ENCODE measurements around the gene NBAS.

NBAS gene

DNA sequence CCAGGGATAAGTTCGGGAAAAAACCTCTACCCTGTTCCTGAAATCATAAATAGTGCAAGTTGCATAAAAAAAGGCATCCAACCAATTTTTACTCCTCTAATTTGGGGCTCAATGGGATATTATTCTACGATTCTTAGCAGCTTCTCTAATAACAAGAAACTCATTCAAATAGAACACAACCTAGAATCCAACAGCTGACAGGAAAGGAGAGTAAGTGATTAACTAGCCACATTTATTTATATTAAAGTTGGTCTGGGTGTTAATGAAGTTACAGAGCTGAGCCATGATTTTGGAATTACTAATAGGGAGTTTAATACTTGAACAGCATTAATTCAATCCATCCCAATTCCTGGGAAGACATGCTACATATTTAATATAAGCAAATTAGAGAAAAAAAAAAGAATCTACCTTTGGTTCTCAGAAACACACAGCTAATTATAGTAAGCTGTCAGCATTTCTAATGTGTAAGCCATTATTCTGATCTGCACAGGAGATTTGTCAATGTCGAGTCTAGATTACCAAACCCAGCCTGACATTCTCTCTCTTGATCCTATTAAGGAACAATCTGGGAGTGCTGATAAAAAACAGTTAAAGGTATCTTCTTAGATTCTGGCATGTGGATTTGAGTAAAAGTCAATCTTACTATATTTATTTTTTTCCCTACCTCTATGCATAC lies 267.7 kb downstream of the NBAS start:
- H3K9ac ChIP-seq (ENCODE audit: low read length): no peak overlapping the region
- H3K36me3 ChIP-seq (replicated peaks; ENCODE audit: low read depth, low read length): peaks cover 8% of the 10 kb centered on the region
- no peak overlapping the region for H3K27ac ChIP-seq (ENCODE audit: low read length)
- H3K79me2 ChIP-seq (ENCODE audit: low read length): no peaks in the 10 kb centered on the region
- no peak overlapping the region for H2AFZ ChIP-seq (ENCODE audit: low read depth, low read length)
- H3K9me3 ChIP-seq (ENCODE audit: insufficient read depth, low read length): no peaks in the 10 kb centered on the region
- H3K4me1 ChIP-seq (ENCODE audit: low read length): no peaks in the 10 kb centered on the region
- no peaks in the 10 kb centered on the region for H3K27me3 ChIP-seq (ENCODE audit: low read depth, low read length)
- no peaks in the 10 kb centered on the region for H4K20me1 ChIP-seq (ENCODE audit: insufficient read depth, low read length)
- no peak for TF ChIP-seq EZH2phosphoT487 (IDR thresholded peaks at IDR 0.05; ENCODE audit: low read depth)
- TF ChIP-seq, protein P1, sequence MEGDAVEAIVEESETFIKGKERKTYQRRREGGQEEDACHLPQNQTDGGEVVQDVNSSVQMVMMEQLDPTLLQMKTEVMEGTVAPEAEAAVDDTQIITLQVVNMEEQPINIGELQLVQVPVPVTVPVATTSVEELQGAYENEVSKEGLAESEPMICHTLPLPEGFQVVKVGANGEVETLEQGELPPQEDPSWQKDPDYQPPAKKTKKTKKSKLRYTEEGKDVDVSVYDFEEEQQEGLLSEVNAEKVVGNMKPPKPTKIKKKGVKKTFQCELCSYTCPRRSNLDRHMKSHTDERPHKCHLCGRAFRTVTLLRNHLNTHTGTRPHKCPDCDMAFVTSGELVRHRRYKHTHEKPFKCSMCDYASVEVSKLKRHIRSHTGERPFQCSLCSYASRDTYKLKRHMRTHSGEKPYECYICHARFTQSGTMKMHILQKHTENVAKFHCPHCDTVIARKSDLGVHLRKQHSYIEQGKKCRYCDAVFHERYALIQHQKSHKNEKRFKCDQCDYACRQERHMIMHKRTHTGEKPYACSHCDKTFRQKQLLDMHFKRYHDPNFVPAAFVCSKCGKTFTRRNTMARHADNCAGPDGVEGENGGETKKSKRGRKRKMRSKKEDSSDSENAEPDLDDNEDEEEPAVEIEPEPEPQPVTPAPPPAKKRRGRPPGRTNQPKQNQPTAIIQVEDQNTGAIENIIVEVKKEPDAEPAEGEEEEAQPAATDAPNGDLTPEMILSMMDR (IDR thresholded peaks at IDR 0.05; ENCODE audit: low read depth, low read length): no peak
- H3K4me3 ChIP-seq (ENCODE audit: low read length): no peak overlapping the region
- no peak overlapping the region for H3K4me2 ChIP-seq (ENCODE audit: low read length)

DNA sequence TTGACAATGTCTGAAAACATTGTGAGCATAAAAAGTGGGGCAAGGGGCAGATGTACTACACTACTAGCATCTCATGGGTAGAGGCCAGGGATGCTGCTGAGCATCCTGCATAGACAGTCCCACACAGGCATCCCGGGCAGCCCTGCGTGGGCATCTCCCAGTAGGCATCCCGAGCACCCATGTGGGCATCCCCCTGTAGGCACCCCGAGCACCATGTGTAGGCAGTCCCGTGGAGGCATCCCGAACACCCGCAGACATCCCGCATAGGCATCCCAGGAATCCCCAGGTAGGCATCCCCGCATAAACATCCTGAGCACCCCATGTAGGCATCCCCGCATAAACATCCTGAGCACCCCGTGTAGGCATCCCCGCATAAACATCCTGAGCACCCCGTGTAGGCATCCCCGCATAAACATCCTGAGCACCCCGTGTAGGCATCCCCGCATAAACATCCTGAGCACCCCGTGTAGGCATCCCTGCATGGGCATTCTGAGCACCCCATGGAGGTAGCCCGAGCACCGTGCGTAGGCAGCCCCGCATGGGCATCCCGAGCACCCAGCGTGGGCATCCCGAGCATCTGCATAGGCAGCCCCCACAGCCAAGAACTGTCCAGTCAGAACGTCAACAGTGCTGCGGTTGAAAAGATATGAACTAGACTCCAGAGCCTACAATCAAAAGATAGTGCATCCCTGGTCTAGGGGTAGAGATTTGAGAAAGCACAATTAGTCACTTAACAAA lies 273.5 kb downstream of the NBAS start:
- no peaks in the 10 kb centered on the region for H3K9me3 ChIP-seq (ENCODE audit: insufficient read depth, low read length)
- no peaks in the 10 kb centered on the region for H3K27me3 ChIP-seq (ENCODE audit: low read depth, low read length)
- TF ChIP-seq EZH2phosphoT487 (IDR thresholded peaks at IDR 0.05; ENCODE audit: low read depth): no peak
- TF ChIP-seq, protein P1 (IDR thresholded peaks at IDR 0.05; ENCODE audit: low read depth, low read length): no peak
- H3K36me3 ChIP-seq (replicated peaks; ENCODE audit: low read depth, low read length): peaks cover 12% of the 10 kb centered on the region
- no peaks in the 10 kb centered on the region for H4K20me1 ChIP-seq (ENCODE audit: insufficient read depth, low read length)
- no peaks in the 10 kb centered on the region for H3K79me2 ChIP-seq (ENCODE audit: low read length)
- H3K4me1 ChIP-seq (ENCODE audit: low read length): no peaks in the 10 kb centered on the region
- H3K9ac ChIP-seq (ENCODE audit: low read length): no peak overlapping the region
- H2AFZ ChIP-seq (ENCODE audit: low read depth, low read length): no peak overlapping the region
- H3K4me2 ChIP-seq (ENCODE audit: low read length): no peak overlapping the region
- no peak overlapping the region for H3K4me3 ChIP-seq (ENCODE audit: low read length)
- H3K27ac ChIP-seq (ENCODE audit: low read length): no peak overlapping the region

DNA sequence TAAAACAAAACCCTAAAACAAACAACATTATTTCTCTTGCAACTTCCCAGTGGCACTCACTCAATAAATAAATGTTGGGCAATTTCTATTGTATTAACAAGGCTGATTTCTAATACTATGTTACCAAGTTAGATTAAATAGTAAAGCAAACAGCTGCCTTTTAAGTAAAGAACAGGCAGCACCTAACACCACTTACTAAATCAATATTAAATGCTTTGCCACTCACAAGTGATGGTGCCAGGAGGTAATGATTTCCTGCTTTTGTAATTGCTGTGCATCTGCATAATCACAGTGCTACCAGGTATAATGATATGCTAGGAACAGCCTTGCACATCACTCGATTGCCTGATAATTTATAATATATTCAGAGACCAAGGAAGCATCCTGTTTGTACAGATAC lies 276.5 kb downstream of the NBAS start:
- Histone ChIP-seq H4K20me1 (ENCODE audit: insufficient read depth, low read length) (no peaks in the 10 kb centered on the region), H3K27me3 (ENCODE audit: low read depth, low read length) (no peaks in the 10 kb centered on the region)

DNA sequence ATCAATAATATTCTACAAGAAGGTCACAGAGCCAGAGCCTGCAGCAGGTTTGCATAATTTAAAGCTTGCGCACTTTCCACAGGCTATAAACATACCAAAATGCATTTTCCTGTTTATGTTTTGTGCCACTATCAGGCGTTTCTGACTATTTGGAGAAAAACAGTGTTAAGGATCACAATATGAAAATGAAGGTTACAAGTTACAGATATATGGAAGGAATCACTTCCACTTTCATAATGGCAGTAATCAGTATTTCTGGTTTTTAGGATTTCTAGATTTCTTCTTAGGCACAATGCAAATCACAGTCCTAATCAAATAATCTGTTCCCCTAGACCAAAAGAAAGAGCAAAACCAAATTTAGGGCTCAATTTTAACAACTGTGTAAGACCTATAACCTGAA lies 279.5 kb downstream of the NBAS start:
- Histone ChIP-seq H4K20me1 (ENCODE audit: insufficient read depth, low read length) (no peaks in the 10 kb centered on the region), H2AFZ (ENCODE audit: low read depth, low read length) (no peak overlapping the region), H3K79me2 (ENCODE audit: low read length) (no peaks in the 10 kb centered on the region), H3K4me2 (ENCODE audit: low read length) (no peak overlapping the region), H3K4me1 (ENCODE audit: low read length) (peaks cover 7% of the 10 kb centered on the region), H3K9me3 (ENCODE audit: insufficient read depth, low read length) (no peaks in the 10 kb centered on the region), H3K9ac (ENCODE audit: low read length) (no peak overlapping the region), H3K27me3 (ENCODE audit: low read depth, low read length) (no peaks in the 10 kb centered on the region), H3K27ac (ENCODE audit: low read length) (no peak overlapping the region), H3K4me3 (ENCODE audit: low read length) (no peak overlapping the region), H3K36me3 (replicated peaks; ENCODE audit: low read depth, low read length) (no peaks in the 10 kb centered on the region)
- TF ChIP-seq, protein P1 (IDR thresholded peaks at IDR 0.05; ENCODE audit: low read depth, low read length): no peak
- no peak for TF ChIP-seq EZH2phosphoT487 (IDR thresholded peaks at IDR 0.05; ENCODE audit: low read depth)

More for the DNA sequence above, 276.5 kb downstream of the NBAS start:
- H3K9ac ChIP-seq (ENCODE audit: low read length): no peak overlapping the region
- peaks cover 3% of the 10 kb centered on the region for H3K36me3 ChIP-seq (replicated peaks; ENCODE audit: low read depth, low read length)
- H2AFZ ChIP-seq (ENCODE audit: low read depth, low read length): no peak overlapping the region
- no peak for TF ChIP-seq EZH2phosphoT487 (IDR thresholded peaks at IDR 0.05; ENCODE audit: low read depth)
- TF ChIP-seq, protein P1 (IDR thresholded peaks at IDR 0.05; ENCODE audit: low read depth, low read length): no peak
- H3K27ac ChIP-seq (ENCODE audit: low read length): no peak overlapping the region
- peaks cover 7% of the 10 kb centered on the region for H3K4me1 ChIP-seq (ENCODE audit: low read length)
- H3K79me2 ChIP-seq (ENCODE audit: low read length): no peaks in the 10 kb centered on the region
- H3K4me2 ChIP-seq (ENCODE audit: low read length): no peak overlapping the region
- no peak overlapping the region for H3K4me3 ChIP-seq (ENCODE audit: low read length)
- no peaks in the 10 kb centered on the region for H3K9me3 ChIP-seq (ENCODE audit: insufficient read depth, low read length)
